DOHH2 (cell line): Measurements from ENCODE around the gene GPR42.

Experiments used
- H3F3A ChIP-seq: fragments of 200-600 bp; sonication (generic), shearing (Covaris generic); 2 replicates; pipeline ENCODE4 v1.6.0; 2016; ENCODE audit warnings: antibody characterized with exemption, mild to moderate bottlenecking; ENCODE audit not compliant: control insufficient read depth, insufficient read depth
- H3K27ac ChIP-seq: fragments of 200-600 bp; sonication (generic); 2 replicates; pipeline ENCODE4 v1.5.1; 2014; ENCODE audit warnings: low read depth, mild to moderate bottlenecking, low read length, moderate library complexity
- H3K27me3 ChIP-seq: fragments of 200-600 bp; sonication (generic); 2 replicates; pipeline ENCODE4 v1.6.1; 2014; ENCODE audit warnings: mild to moderate bottlenecking, low read length, mixed read lengths; ENCODE audit not compliant: control insufficient read depth
- H3K36me3 ChIP-seq: fragments of 200-600 bp; sonication (generic); 2 replicates; pipeline ENCODE4 v1.6.1; 2014; ENCODE audit warnings: mild to moderate bottlenecking, low read length, moderate library complexity, mixed read lengths; ENCODE audit not compliant: control insufficient read depth
- H3K4me1 ChIP-seq: fragments of 200-600 bp; sonication (generic); 2 replicates; pipeline ENCODE4 v1.6.1; 2014; ENCODE audit warnings: mild to moderate bottlenecking, low read length, mixed read lengths; ENCODE audit not compliant: control insufficient read depth
- H3K4me2 ChIP-seq: fragments of 200-600 bp; sonication (generic); 2 replicates; pipeline ENCODE4 v1.6.0; 2014; ENCODE audit warnings: mild to moderate bottlenecking, low read length, moderate library complexity
- H3K4me3 ChIP-seq: fragments of 200-600 bp; sonication (generic); 2 replicates; pipeline ENCODE4 v1.5.1; 2014; ENCODE audit warnings: mild to moderate bottlenecking, low read length, mixed read lengths
- H3K79me2 ChIP-seq: fragments of 200-600 bp; sonication (generic); 2 replicates; pipeline ENCODE4 v1.6.1; 2014; ENCODE audit warnings: mild to moderate bottlenecking, low read length, mixed read lengths; ENCODE audit not compliant: control insufficient read depth
- H3K9me2 ChIP-seq: fragments of 200-600 bp; sonication (generic); replicated peaks from 2 replicates; pipeline ENCODE4 v1.6.1; 2014; ENCODE audit warnings: mild to moderate bottlenecking, low read length, mixed read lengths; ENCODE audit not compliant: control insufficient read depth
- H3K9me3 ChIP-seq: fragments of 200-600 bp; sonication (generic); 2 replicates; pipeline ENCODE4 v1.6.1; 2014; ENCODE audit warnings: antibody characterized with exemption, low read length, mixed read lengths; ENCODE audit not compliant: control insufficient read depth, insufficient read depth
- H4K20me1 ChIP-seq: fragments of 200-600 bp; sonication (generic); 2 replicates; pipeline ENCODE4 v1.6.0; 2014; ENCODE audit warnings: low read depth, mild to moderate bottlenecking, antibody characterized with exemption, low read length, moderate library complexity; ENCODE audit not compliant: control insufficient read depth, insufficient read depth
- EZH2phosphoT487 ChIP-seq: fragments of 200-600 bp; sonication (generic); IDR thresholded peaks from 2 replicates; pipeline ENCODE4 v1.6.1; 2017; ENCODE audit warnings: borderline replicate concordance, mild to moderate bottlenecking, antibody characterized with exemption, low read length, moderate library complexity, mixed read lengths
- TF ChIP-seq, protein P1 (sequence below): fragments of 200-600 bp; sonication (generic); IDR thresholded peaks from one replicate; pipeline ENCODE4 v1.5.1; 2014; ENCODE audit warnings: antibody characterized with exemption, mild to moderate bottlenecking, low read depth, low read length; ENCODE audit not compliant: poor library complexity, severe bottlenecking

The GPR42 gene

DNA sequence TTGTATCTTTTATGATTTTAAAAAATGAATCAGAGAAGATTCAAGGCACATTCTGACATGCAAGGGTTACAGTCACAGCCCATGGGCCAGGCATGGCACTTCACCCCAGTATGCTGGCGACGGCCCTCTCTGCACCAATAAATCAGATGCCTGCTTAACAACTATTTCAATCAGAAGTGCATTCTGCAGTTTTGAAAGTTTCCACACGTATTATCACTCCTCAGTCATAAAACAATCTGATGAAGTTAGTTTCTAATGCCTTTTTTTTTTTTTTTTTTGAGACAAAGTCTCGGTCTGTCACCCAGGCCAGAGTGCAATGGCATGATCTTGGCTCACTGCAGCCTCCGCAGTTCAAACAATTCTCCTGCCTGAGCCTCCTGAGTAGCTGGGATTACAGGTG is 48.9 kb downstream of the GPR42 start:
- H3K27ac ChIP-seq: no peak overlapping the region
- no peak overlapping the region for H3K4me2 ChIP-seq
- H3K36me3 ChIP-seq: no peaks in the 10 kb centered on the region
- TF ChIP-seq, protein P1, sequence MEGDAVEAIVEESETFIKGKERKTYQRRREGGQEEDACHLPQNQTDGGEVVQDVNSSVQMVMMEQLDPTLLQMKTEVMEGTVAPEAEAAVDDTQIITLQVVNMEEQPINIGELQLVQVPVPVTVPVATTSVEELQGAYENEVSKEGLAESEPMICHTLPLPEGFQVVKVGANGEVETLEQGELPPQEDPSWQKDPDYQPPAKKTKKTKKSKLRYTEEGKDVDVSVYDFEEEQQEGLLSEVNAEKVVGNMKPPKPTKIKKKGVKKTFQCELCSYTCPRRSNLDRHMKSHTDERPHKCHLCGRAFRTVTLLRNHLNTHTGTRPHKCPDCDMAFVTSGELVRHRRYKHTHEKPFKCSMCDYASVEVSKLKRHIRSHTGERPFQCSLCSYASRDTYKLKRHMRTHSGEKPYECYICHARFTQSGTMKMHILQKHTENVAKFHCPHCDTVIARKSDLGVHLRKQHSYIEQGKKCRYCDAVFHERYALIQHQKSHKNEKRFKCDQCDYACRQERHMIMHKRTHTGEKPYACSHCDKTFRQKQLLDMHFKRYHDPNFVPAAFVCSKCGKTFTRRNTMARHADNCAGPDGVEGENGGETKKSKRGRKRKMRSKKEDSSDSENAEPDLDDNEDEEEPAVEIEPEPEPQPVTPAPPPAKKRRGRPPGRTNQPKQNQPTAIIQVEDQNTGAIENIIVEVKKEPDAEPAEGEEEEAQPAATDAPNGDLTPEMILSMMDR: no peak
- TF ChIP-seq EZH2phosphoT487: no peak
- H3K9me2 ChIP-seq: no peaks in the 10 kb centered on the region
- no peak overlapping the region for H3K4me3 ChIP-seq
- H3K9me3 ChIP-seq: no peaks in the 10 kb centered on the region
- no peaks in the 10 kb centered on the region for H4K20me1 ChIP-seq
- H3F3A ChIP-seq: no peaks in the 10 kb centered on the region
- no peaks in the 10 kb centered on the region for H3K4me1 ChIP-seq
- H3K27me3 ChIP-seq: peaks cover 44% of the 10 kb centered on the region
- H3K79me2 ChIP-seq: no peaks in the 10 kb centered on the region

DNA sequence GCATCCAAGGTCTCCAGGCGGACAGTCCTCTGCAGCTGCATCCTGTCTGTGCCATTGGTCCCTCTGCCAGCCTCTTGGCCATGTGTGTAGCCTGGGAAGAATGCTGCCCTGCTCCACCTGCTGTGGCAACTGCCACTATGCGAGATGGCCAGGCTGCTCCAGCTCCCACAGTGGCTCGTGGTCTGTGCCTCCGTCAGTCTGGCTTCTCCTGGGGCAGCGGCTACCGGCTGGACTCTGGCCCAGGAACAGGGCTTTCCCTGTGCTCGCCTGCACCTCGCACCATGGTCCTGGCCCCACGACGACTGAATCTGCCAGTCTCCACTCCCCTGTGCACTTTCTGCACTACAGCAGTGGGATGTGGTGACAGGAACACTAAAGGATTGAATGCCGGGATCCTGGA is 50.5 kb downstream of the GPR42 start:
- Histone ChIP-seq H3K9me2 (no peaks in the 10 kb centered on the region), H3K4me3 (no peak overlapping the region), H3K4me1 (no peaks in the 10 kb centered on the region), H3K36me3 (no peaks in the 10 kb centered on the region), H3F3A (no peaks in the 10 kb centered on the region), H3K27me3 (peaks cover 38% of the 10 kb centered on the region), H3K27ac (no peak overlapping the region), H3K4me2 (no peak overlapping the region), H3K79me2 (no peaks in the 10 kb centered on the region), H4K20me1 (no peaks in the 10 kb centered on the region), H3K9me3 (no peaks in the 10 kb centered on the region)
- TF ChIP-seq, protein P1: no peak
- TF ChIP-seq EZH2phosphoT487: no peak
